HepG2 (cell line): ENCODE data around the gene GGNBP2. TPM values are rescaled to one million over a fixed set of nuclear protein-coding genes. Genes with fewer than 3 reads are reported as not detected.

Experiments used
- CTCF ChIP-seq: sonication (generic); formaldehyde crosslinking; IDR thresholded peaks from 2 replicates; pipeline ENCODE4 v1.5.0; 2020; ENCODE audit warnings: mild to moderate bottlenecking, missing genetic modification reagents, moderate library complexity
- FIP1L1 ChIP-seq: fragments of 200-400 bp; formaldehyde crosslinking; IDR thresholded peaks from 2 replicates; pipeline ENCODE4 v1.6.1; 2018; ENCODE audit warnings: low read depth, mild to moderate bottlenecking, low read length, moderate library complexity, borderline replicate concordance; ENCODE audit not compliant: insufficient read depth
- GATAD2A ChIP-seq: IDR thresholded peaks from 2 replicates; pipeline ENCODE4 v1.6.1; 2016
- HMG20A ChIP-seq: IDR thresholded peaks from 2 replicates; pipeline ENCODE4 v1.6.1; 2016; ENCODE audit warnings: borderline replicate concordance
- HMGXB4 ChIP-seq, 2 experiments: sonication (generic) in 1 of 2; formaldehyde crosslinking in 1 of 2; IDR thresholded peaks; 2 replicates each; pipeline versions ENCODE4 v1.4.0 to v1.6.1; 2018 to 2020; ENCODE audit warnings: missing genetic modification reagents in 2 of 2, borderline replicate concordance in 1 of 2, low read depth in 1 of 2, mild to moderate bottlenecking in 1 of 2, missing biosample characterization in 1 of 2
- MXD4 ChIP-seq: IDR thresholded peaks from 2 replicates; pipeline ENCODE4 v1.6.1; 2016; ENCODE audit warnings: mild to moderate bottlenecking, missing biosample characterization, missing genetic modification reagents
- PATZ1 ChIP-seq: sonication (generic); formaldehyde crosslinking; IDR thresholded peaks from 2 replicates; pipeline ENCODE4 v1.4.0; 2020; ENCODE audit warnings: missing genetic modification reagents
- PPARG ChIP-seq: conservative IDR thresholded peaks from 2 replicates; pipeline ENCODE4 v1.6.1; 2016; ENCODE audit warnings: missing biosample characterization, missing genetic modification reagents
- REL ChIP-seq: sonication (generic); formaldehyde crosslinking; conservative IDR thresholded peaks from 2 replicates; pipeline ENCODE4 v1.8.0; 2022; ENCODE audit warnings: mild to moderate bottlenecking, missing genetic modification reagents, moderate library complexity
- TFAP4 ChIP-seq: sonication (generic); IDR thresholded peaks from 2 replicates; pipeline ENCODE4 v1.6.1; 2016; ENCODE audit warnings: low read depth, borderline replicate concordance
- ZBTB10 ChIP-seq: sonication (generic); formaldehyde crosslinking; IDR thresholded peaks from 2 replicates; pipeline ENCODE4 v1.4.0; 2020; ENCODE audit warnings: missing genetic modification reagents, borderline replicate concordance
- ZNF264 ChIP-seq: sonication (generic); formaldehyde crosslinking; IDR thresholded peaks from 2 replicates; pipeline ENCODE4 v1.4.0; 2020; ENCODE audit warnings: missing genetic modification reagents
- ZNF839 ChIP-seq: sonication (generic); formaldehyde crosslinking; IDR thresholded peaks from 2 replicates; pipeline ENCODE4 v1.4.0; 2020; ENCODE audit warnings: missing genetic modification reagents, mild to moderate bottlenecking, borderline replicate concordance
- polyA plus RNA-seq, 8 experiments: library from polyadenylated mRNA; depleted of rRNA in 3 of 8; stranded (reverse) in 7 of 8; unstranded in 1 of 8; fragments of >200 nt; fragmentation: Illumina TruSeq in 4 of 8; extraction: Trizol in 4 of 8; gene quantifications; 2 replicates each; pipeline versions ENCODE4 v1.2.1 to v1.2.3, GENCODE V29; 2011 to 2016; ENCODE audit warnings: low read depth in 4 of 8, missing spikeins in 1 of 8, mixed read lengths in 1 of 8; ENCODE audit not compliant: insufficient read depth in 1 of 8
- total RNA-seq, 5 experiments: library from RNA; depleted of rRNA; stranded (reverse); fragments of >200 nt; fragmentation: Illumina TruSeq; extraction: Trizol; gene quantifications; 2 replicates each; pipeline ENCODE4 v1.2.3, GENCODE V29; 2016; ENCODE audit warnings: low read depth in 1 of 5

GGNBP2 gene
- total and polyA plus RNA-seq, 2 of the 13 experiments (the other 11 are each of a cell fraction or from before 2014, with no cell fraction given): 53.3 to 84.2 TPM

GRCh38 chr17:36602924-36603384 lies 58.2 kb downstream of the GGNBP2 start (continued):
- TF ChIP-seq TFAP4 (0 out of 2 replicates have a peak, but pooled peaks have one; percentile 16), GATAD2A (CRISPR knock-in tag) (peak; percentile 26; the same call in 1 of the 2 replicates), PPARG (CRISPR knock-in tag) (no peak), ZBTB10 (CRISPR knock-in tag) (no peak), ZNF839 (no peak), FIP1L1 (no peak), HMGXB4 (CRISPR knock-in tag; IDR thresholded peaks at IDR 0.05; ENCODE audit: borderline replicate concordance in 1 of 2, low read depth in 1 of 2) (0 out of 4 replicates have a peak, but pooled peaks have one; percentile 17 to 43), PATZ1 (peak; percentile 91), MXD4 (CRISPR knock-in tag) (no peak), REL (CRISPR knock-in tag) (no peak), ZNF264 (CRISPR knock-in tag) (no peak), HMG20A (CRISPR knock-in tag) (no peak), CTCF (CRISPR knock-in tag) (peak; percentile 78)
- TF ChIP-seq, all 625 proteins: peak for 11
